B cell (primary cell): ENCODE results near the gene PHACTR3. TPM values are rescaled to one million over a fixed set of nuclear protein-coding genes. Genes with fewer than 3 reads are reported as not detected.

Experiments
- ATAC-seq: fragments of 200-7000 bp; cut with Tn5 transposase; one replicate; pipeline ENCODE4 v1.10.0; 2021; ENCODE audit warnings: low read depth, mild to moderate bottlenecking, moderate number of reproducible peaks, moderate library complexity
- CTCF ChIA-PET: fragments of 350-600 bp; sonication (Branson Sonifier 250); formaldehyde crosslinking; loops from one replicate; lab custom pipeline; 2021; ENCODE audit warnings: antibody characterized with exemption, inconsistent platforms; lab: Charles Lee
- POLR2A ChIA-PET: fragments of 350-600 bp; sonication (Branson Sonifier 250); formaldehyde crosslinking; loops from one replicate; lab custom pipeline; 2021; ENCODE audit warnings: antibody characterized with exemption; lab: Charles Lee
- DNase-seq: peaks from one replicate; pipeline ENCODE4 v3.0.0; 2013
- H2AFZ ChIP-seq: 2 replicates; pipeline ENCODE4 v1.6.1; 2012; ENCODE audit warnings: mild to moderate bottlenecking, low read depth, low read length; ENCODE audit not compliant: insufficient read depth, poor library complexity, severe bottlenecking
- H3K27ac ChIP-seq, 2 donors: 1 replicate in 1 of 2; 2 replicates in 1 of 2; pipeline ENCODE4 v1.5.1; 2012 to 2013; ENCODE audit warnings: low read length in 2 of 2, mild to moderate bottlenecking in 2 of 2, moderate library complexity in 1 of 2
- H3K27me3 ChIP-seq, 4 experiments: fragments of 200-600 bp in 1 of 4; sonication (generic) in 1 of 4; replicated peaks in 1 of 4; 1 replicate in 2 of 4; 2 replicates in 2 of 4; pipeline versions ENCODE4 v1.6.1 to v1.7.0; 2013 to 2016; ENCODE audit warnings: low read length in 3 of 4, mild to moderate bottlenecking in 2 of 4, mixed read lengths in 1 of 4, moderate library complexity in 1 of 4; ENCODE audit not compliant: insufficient read depth in 4 of 4, control insufficient read depth in 3 of 4; ENCODE audit errors: control extremely low read depth in 1 of 4
- H3K36me3 ChIP-seq, 2 experiments: replicated peaks in 1 of 2; 1 replicate in 1 of 2; 2 replicates in 1 of 2; pipeline versions ENCODE4 v1.6.1 to v1.7.1; 2013; ENCODE audit warnings: low read length in 1 of 2; ENCODE audit not compliant: insufficient read depth in 2 of 2, control insufficient read depth in 1 of 2; ENCODE audit errors: control extremely low read depth in 1 of 2, extremely low read depth in 1 of 2
- H3K4me1 ChIP-seq, 2 donors: fragments of 200-600 bp in 1 of 2; sonication (generic) in 1 of 2; 1 replicate in 1 of 2; 2 replicates in 1 of 2; pipeline versions ENCODE4 v1.5.1 to v1.6.1; 2013 to 2017; ENCODE audit warnings: low read length in 2 of 2; ENCODE audit not compliant: control insufficient read depth in 2 of 2, insufficient read depth in 2 of 2
- H3K4me2 ChIP-seq: replicated peaks from 2 replicates; pipeline ENCODE3; 2012; ENCODE audit warnings: mild to moderate bottlenecking, low read depth, low read length; ENCODE audit not compliant: poor library complexity, severe bottlenecking
- H3K4me3 ChIP-seq, 5 experiments: fragments of 200-600 bp in 1 of 5; sonication (generic) in 1 of 5; 1 replicate in 3 of 5; 2 replicates in 2 of 5; pipeline versions ENCODE4 v1.5.1 to v1.7.0; 2011 to 2016; ENCODE audit warnings: low read length in 4 of 5, mild to moderate bottlenecking in 4 of 5, low read depth in 2 of 5, control low read depth in 1 of 5, moderate library complexity in 1 of 5; ENCODE audit not compliant: insufficient read depth in 1 of 5; ENCODE audit errors: control extremely low read depth in 1 of 5, extremely low read depth in 1 of 5
- H3K79me2 ChIP-seq: fragments of 200-600 bp; sonication (generic); one replicate; pipeline ENCODE4 v1.6.0; 2016; ENCODE audit warnings: low read length; ENCODE audit not compliant: control insufficient read depth, insufficient read depth
- H3K9ac ChIP-seq: fragments of 200-600 bp; sonication (generic); 2 replicates; pipeline ENCODE4 v1.6.1; 2017; ENCODE audit warnings: mild to moderate bottlenecking, low read length, moderate library complexity
- H3K9me3 ChIP-seq, 3 donors: one replicate each; pipeline versions ENCODE4 v1.6.1 to v1.7.1; 2013; ENCODE audit warnings: low read length in 2 of 3; ENCODE audit not compliant: control insufficient read depth in 2 of 3, insufficient read depth in 1 of 3; ENCODE audit errors: control extremely low read depth in 1 of 3
- H4K20me1 ChIP-seq: 2 replicates; pipeline ENCODE4 v1.6.0; 2012; ENCODE audit warnings: mild to moderate bottlenecking, low read length; ENCODE audit not compliant: insufficient read depth, control insufficient read depth, poor library complexity, severe bottlenecking
- H3K27ac Mint-ChIP-seq: one replicate; pipeline ENCODE4 v1.8.0; 2021; ENCODE audit warnings: mixed read lengths
- H3K27me3 Mint-ChIP-seq: one replicate; pipeline ENCODE4 v1.8.0; 2021; ENCODE audit warnings: mixed read lengths
- H3K4me1 Mint-ChIP-seq: one replicate; pipeline ENCODE4 v1.8.0; 2021; ENCODE audit warnings: mixed read lengths
- H3K4me3 Mint-ChIP-seq: one replicate; pipeline ENCODE4 v1.8.0; 2021; ENCODE audit warnings: mixed read lengths
- H3K9me3 Mint-ChIP-seq: one replicate; pipeline ENCODE4 v1.8.0; 2022; ENCODE audit warnings: mixed read lengths; ENCODE audit not compliant: insufficient read depth
- EZH2 ChIP-seq: IDR thresholded peaks from 2 replicates; pipeline ENCODE4 v1.6.1; 2012; ENCODE audit warnings: borderline replicate concordance, low read depth, mild to moderate bottlenecking, moderate library complexity, low read length; ENCODE audit not compliant: insufficient read depth, poor library complexity, severe bottlenecking
- WGBS: methylation state at CpG from one replicate; pipeline ENCODE4 v1.1.5; 2013; ENCODE audit warnings: missing lambda C conversion rate; ENCODE audit not compliant: insufficient coverage; 5-methylcytosine and 5-hydroxymethylcytosine counted together
- intact Hi-C: fragments of 100-400 bp; cut with micrococcal nuclease; formaldehyde crosslinking; loops from one replicate; pipeline ENCODE4 v1.10.0; 2022
- polyA plus RNA-seq: library from polyadenylated mRNA; depleted of rRNA; stranded (reverse); fragments of >200 nt; gene quantifications from 2 replicates; pipeline ENCODE4 v1.2.3, GENCODE V29; 2012
- total RNA-seq, 2 donors: library from RNA; stranded (reverse); fragments of 120-200 nt in 1 of 2; gene quantifications; 1 replicate in 1 of 2; 2 replicates in 1 of 2; pipeline versions ENCODE4 v1.2.3 to v1.2.4, GENCODE V29; 2013 to 2022
- TF ChIP-seq, protein P1 (sequence below): fragments of 200-600 bp; IDR thresholded peaks from one replicate; pipeline ENCODE4 v1.8.0; 2022; ENCODE audit warnings: antibody characterized with exemption, mild to moderate bottlenecking

Gene PHACTR3
- total and polyA plus RNA-seq, 2 donors (not counting 1 experiment from before 2014, with no cell fraction given), result not detected

DNA sequence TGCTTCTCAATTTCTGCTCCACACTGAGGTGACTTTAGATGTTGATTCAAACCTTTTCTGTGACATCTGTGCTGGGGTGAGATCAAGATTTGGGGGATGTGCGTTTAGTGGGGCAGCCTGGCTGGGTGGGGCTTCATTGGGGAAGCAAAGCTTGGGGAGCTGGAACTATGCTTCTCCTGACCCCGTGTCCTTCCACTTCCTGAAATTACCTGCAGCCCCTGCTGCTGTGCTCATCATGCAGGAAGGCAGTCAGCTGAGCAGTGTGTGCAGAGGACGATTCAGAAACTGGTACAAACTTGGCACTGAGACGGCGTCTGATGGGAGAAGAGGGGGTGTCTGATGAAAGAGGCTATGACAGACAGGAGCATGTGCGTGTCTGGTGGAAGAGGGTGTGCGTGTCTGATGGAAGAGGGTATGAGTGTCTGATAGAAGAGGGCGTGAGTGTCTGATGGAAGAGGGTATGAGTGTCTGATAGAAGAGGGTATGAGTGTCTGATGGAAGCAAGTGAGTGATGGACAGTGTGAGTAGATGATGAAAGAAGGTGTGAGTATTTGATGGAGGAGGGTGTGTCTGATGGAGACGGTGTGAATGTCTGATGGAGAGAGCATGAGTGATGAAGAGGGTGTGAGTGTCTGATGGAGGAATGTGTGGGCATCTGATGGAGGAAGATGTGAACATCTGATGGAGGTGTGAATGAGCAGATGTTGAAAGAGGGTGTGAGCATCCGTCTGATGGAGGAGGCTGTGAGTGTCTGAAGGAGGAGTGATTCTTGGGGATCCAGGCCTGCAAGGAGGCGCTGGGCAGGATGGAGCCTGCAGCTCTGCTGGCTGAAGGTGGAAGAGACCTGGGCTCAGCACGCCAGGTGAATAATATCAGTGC, 225.7 kb downstream of the PHACTR3 start:
- H3K27ac Mint-ChIP-seq, result no peak overlapping the region
- no peaks in the 10 kb centered on the region for H3K4me1 ChIP-seq

DNA sequence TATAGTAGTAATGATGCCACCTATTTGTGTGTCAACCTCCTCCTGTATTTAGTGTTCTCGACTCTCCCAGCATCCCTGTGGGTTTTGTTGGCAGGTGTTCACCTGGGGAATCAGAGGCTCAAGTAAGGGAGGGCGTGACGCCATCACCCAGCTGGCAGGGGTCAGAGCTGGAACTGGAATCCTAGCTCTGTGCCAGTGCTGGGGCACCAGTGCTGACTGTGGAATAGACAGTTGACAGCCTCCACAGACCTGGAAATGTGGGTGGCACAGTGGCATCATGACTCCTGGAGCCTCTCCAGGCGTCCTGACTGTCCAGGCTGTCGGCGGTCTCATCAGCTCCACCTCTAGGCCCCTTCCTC, 226.3 kb downstream of the PHACTR3 start:
- intact Hi-C loops, result no loop called here
- POLR2A ChIA-PET, result no interaction called here
- H3K36me3 ChIP-seq, result no peaks in the 10 kb centered on the region

More for the DNA sequence above, 225.7 kb downstream of the PHACTR3 start:
- Mint-ChIP-seq H3K9me3 (no peaks in the 10 kb centered on the region), H3K4me1 (no peaks in the 10 kb centered on the region), H3K4me3 (no peak overlapping the region), H3K27me3 (peaks cover 28% of the 10 kb centered on the region)
- ChIA-PET POLR2A (no interaction called here), CTCF (no interaction called here)
- Histone ChIP-seq H2AFZ (no peak overlapping the region), H3K9me3 (peaks cover 0 to 7% (median 0%) of the 10 kb centered on the region in 3 donors), H3K4me3 (no peak overlapping the region), H3K9ac (no peak overlapping the region), H3K36me3 (no peaks in the 10 kb centered on the region), H4K20me1 (no peaks in the 10 kb centered on the region), H3K4me2 (no peak overlapping the region), H3K27me3 (peaks cover 0 to 2% (median 0%) of the 10 kb centered on the region in 4 experiments), H3K79me2 (no peaks in the 10 kb centered on the region), H3K27ac (no peak overlapping the region)
- DNase-seq, result no peak
- no peak for ATAC-seq
- WGBS, result 77% methylated on average over 11 of the region's 12 CpGs
- TF ChIP-seq, protein P1, sequence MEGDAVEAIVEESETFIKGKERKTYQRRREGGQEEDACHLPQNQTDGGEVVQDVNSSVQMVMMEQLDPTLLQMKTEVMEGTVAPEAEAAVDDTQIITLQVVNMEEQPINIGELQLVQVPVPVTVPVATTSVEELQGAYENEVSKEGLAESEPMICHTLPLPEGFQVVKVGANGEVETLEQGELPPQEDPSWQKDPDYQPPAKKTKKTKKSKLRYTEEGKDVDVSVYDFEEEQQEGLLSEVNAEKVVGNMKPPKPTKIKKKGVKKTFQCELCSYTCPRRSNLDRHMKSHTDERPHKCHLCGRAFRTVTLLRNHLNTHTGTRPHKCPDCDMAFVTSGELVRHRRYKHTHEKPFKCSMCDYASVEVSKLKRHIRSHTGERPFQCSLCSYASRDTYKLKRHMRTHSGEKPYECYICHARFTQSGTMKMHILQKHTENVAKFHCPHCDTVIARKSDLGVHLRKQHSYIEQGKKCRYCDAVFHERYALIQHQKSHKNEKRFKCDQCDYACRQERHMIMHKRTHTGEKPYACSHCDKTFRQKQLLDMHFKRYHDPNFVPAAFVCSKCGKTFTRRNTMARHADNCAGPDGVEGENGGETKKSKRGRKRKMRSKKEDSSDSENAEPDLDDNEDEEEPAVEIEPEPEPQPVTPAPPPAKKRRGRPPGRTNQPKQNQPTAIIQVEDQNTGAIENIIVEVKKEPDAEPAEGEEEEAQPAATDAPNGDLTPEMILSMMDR, result no peak
- TF ChIP-seq EZH2, result no peak
- intact Hi-C loops, result no loop called here

More for the DNA sequence above, 226.3 kb downstream of the PHACTR3 start:
- Histone ChIP-seq H3K4me1 (no peaks in the 10 kb centered on the region), H4K20me1 (no peaks in the 10 kb centered on the region), H3K27me3 (peaks cover 0 to 2% (median 0%) of the 10 kb centered on the region in 4 experiments), H3K9ac (no peak overlapping the region), H3K4me2 (no peak overlapping the region), H3K9me3 (peaks cover 0 to 6% (median 0%) of the 10 kb centered on the region in 3 donors), H3K79me2 (no peaks in the 10 kb centered on the region), H3K4me3 (no peak overlapping the region), H2AFZ (no peak overlapping the region), H3K27ac (no peak overlapping the region)
- CTCF ChIA-PET, result no interaction called here
- 55% methylated on average over 6 of the region's 6 CpGs for WGBS
- H3K9me3 Mint-ChIP-seq, result no peaks in the 10 kb centered on the region
- no peak overlapping the region for H3K4me3 Mint-ChIP-seq
- H3K27ac Mint-ChIP-seq, result no peak overlapping the region
- H3K27me3 Mint-ChIP-seq, result peaks cover 30% of the 10 kb centered on the region
- no peak for ATAC-seq
- no peak for DNase-seq
- H3K4me1 Mint-ChIP-seq, result no peaks in the 10 kb centered on the region
- TF ChIP-seq EZH2, result no peak
- TF ChIP-seq, protein P1, result no peak
